Mucosa of rectum (tissue), 2 donors: ENCODE results near the gene SFTPD.

ENCODE experiments used
- H3K27ac ChIP-seq, 2 donors: one replicate each; pipeline ENCODE4 v1.7.0; 2013; ENCODE audit warnings: inconsistent platforms in 2 of 2, low read depth in 2 of 2, low read length in 2 of 2
- H3K27me3 ChIP-seq, 2 donors: one replicate each; pipeline ENCODE4 v1.7.0; 2013; ENCODE audit warnings: low read length in 2 of 2; ENCODE audit not compliant: control insufficient read depth in 2 of 2, insufficient read depth in 2 of 2
- H3K36me3 ChIP-seq, 2 donors: one replicate each; pipeline ENCODE4 v1.7.0; 2013; ENCODE audit warnings: low read length in 2 of 2; ENCODE audit not compliant: control insufficient read depth in 2 of 2, insufficient read depth in 2 of 2
- H3K4me1 ChIP-seq, 2 donors: one replicate each; pipeline ENCODE4 v1.7.0; 2013; ENCODE audit warnings: low read length in 2 of 2, mild to moderate bottlenecking in 1 of 2; ENCODE audit not compliant: control insufficient read depth in 2 of 2, insufficient read depth in 2 of 2
- H3K4me3 ChIP-seq, 2 donors: one replicate each; pipeline ENCODE4 v1.7.0; 2013; ENCODE audit warnings: low read length in 2 of 2
- H3K9ac ChIP-seq, 2 donors: one replicate each; pipeline ENCODE4 v1.7.0; 2013; ENCODE audit warnings: low read length in 2 of 2, low read depth in 1 of 2, mild to moderate bottlenecking in 1 of 2
- H3K9me3 ChIP-seq, 2 donors: one replicate each; pipeline ENCODE4 v1.7.0; 2013; ENCODE audit warnings: low read length in 2 of 2; ENCODE audit not compliant: control insufficient read depth in 2 of 2
- donor health status: healthy.
- donor health status: Normal muscosa, but diverticular disease.

SFTPD gene

DNA sequence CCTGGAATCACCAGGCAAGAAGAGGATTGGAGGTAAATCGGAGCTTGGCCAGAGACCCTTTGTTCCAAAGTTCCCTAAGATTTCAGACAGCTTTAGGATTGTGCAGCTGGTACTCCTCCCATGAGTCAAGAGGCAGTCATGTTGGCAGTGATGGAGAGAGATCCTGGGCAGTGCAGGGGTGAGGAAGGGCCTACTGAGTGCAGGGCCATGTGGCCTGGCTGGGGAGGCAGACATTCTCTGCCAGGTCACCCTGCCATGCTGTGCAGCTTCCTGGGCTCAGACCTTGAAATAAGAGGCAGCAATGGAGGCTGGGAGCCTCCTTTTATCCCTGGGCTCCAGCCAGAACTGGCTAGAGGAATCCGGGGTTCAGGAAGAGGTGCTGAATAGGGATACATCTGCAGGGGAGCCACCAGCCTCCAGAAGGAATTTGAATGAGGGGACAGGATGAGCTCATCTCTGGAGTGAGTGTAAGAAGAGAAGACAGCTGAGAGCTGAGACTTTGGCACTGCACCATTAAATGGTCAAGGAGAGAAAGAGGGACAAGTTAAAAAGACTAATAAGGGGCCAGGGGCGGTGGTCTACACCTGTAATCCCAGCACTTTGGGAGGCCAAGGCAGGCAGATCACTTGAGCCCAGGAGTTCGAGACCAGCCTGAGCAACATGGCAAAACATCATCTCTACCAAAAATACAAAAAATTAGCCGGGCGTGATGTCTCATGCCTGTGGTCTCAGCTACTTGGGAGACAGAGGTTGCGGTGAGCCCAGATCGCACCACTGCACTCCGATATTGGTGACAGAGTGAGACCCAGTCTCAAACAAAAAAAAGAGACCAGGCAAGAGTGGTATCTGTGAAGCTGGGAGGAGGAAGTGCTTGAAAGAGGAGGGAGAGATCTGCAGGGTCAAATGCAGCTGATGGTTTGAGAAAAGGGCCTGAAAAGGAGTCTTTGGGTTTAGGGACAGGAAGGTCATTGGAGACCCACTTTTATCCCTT is 12.0 kb downstream of the SFTPD start:
- no peak overlapping the region for H3K9ac ChIP-seq
- no peaks in the 10 kb centered on the region for H3K36me3 ChIP-seq
- no peak overlapping the region for H3K4me3 ChIP-seq
- peaks cover 0 to 5% of the 10 kb centered on the region in 2 donors for H3K27me3 ChIP-seq
- peaks cover 0 to 4% of the 10 kb centered on the region in 2 donors for H3K4me1 ChIP-seq
- no peak overlapping the region for H3K27ac ChIP-seq
- H3K9me3 ChIP-seq: no peaks in the 10 kb centered on the region

DNA sequence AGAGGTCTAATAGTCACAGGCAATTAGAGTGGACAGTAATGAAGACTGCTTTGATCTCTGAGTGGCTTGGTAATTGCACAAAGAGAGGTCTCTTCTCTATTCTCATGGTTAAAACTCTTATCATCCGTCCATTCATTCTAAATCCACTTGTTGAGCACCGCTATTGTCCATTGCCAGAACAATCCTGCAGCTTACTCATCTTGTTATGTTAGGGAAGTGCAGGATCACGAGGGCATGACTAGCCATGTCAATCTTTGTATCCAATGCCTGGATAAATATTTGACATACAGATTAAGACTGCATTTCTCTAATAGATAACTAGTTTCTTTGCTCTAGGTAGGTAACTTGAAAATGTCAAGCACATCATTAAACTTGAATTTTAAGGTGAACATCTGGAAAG is 14.9 kb downstream of the SFTPD start:
- H3K4me1 ChIP-seq: peaks cover 0 to 4% of the 10 kb centered on the region in 2 donors
- no peak overlapping the region for H3K4me3 ChIP-seq
- H3K36me3 ChIP-seq: no peaks in the 10 kb centered on the region
- no peaks in the 10 kb centered on the region for H3K9me3 ChIP-seq
- peaks cover 3 to 18% of the 10 kb centered on the region in 2 donors for H3K27me3 ChIP-seq
- H3K27ac ChIP-seq: no peak overlapping the region
- H3K9ac ChIP-seq: no peak overlapping the region

DNA sequence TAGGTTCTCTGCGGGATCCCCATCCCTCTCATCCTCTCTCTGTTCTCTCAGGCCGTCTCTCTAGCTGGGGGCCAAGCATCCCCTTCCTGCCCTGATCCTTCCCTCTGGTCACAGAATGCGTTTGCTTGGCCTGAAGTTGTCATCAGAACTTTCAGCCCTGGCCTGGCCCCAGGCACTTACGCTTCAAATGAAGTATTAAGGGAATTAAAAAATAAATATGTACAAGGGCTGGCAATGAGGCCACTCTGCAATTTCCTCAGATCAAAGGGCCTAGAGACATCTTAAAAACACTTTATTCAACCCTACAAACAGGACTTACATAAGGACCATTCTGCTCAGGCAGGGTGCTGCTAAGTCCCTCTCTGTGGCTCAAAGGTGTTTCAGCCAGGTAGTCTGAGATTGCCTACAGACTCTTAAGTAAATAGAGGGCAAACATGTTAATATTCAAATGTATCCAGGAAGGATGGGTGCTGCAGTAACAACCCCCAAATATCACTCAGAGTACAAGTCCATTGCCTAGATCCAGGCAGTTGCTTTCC is 16.0 kb downstream of the SFTPD start:
- H3K9ac ChIP-seq: no peak overlapping the region
- H3K36me3 ChIP-seq: no peaks in the 10 kb centered on the region
- no peak overlapping the region for H3K27ac ChIP-seq
- H3K27me3 ChIP-seq: peaks cover 3 to 18% of the 10 kb centered on the region in 2 donors
- peaks cover 0 to 4% of the 10 kb centered on the region in 2 donors for H3K4me1 ChIP-seq
- no peaks in the 10 kb centered on the region for H3K9me3 ChIP-seq
- no peak overlapping the region for H3K4me3 ChIP-seq

DNA sequence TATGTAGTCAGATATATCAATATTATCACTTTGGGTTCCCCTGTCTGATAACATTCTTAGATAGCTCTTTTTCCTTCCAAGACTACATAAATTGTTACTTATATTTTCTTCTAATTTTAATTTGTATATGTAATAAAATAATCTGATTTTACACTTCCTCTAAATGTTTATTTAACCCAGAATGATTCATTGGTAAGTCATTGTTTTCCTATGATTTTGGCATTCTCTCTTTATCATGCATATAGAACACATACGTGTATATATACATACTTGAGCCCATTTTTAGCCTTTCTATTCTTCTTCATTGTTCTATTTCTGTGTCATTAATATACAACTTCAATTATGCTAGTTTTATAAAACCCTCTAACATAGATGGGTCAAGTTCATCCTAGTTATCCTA is 16.6 kb downstream of the SFTPD start:
- H3K36me3 ChIP-seq: no peaks in the 10 kb centered on the region
- H3K9ac ChIP-seq: no peak overlapping the region
- H3K4me3 ChIP-seq: no peak overlapping the region
- no peaks in the 10 kb centered on the region for H3K4me1 ChIP-seq
- H3K27ac ChIP-seq: no peak overlapping the region
- H3K27me3 ChIP-seq: peaks cover 3 to 18% of the 10 kb centered on the region in 2 donors
- H3K9me3 ChIP-seq: no peaks in the 10 kb centered on the region

DNA sequence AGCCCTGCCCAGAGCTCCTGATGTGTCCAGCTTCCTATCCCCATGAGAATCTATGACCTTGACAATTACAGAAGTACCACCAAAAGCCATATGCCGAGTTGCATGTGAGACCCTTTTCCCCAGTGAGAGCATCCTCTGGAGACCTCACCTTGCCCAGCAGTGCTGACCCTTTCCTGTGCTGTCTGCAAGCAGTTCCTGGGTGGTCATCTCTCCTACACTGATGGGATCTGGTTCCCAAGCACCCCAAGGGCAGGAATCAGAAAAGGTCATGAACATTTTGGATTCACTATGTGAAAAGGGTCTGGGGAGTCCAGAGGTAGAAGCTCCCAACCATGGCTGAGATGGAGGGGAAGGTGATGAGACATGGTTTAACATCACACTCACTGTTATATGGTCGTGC is 18.2 kb downstream of the SFTPD start:
- Histone ChIP-seq H3K9ac (no peak overlapping the region), H3K36me3 (no peaks in the 10 kb centered on the region)

DNA sequence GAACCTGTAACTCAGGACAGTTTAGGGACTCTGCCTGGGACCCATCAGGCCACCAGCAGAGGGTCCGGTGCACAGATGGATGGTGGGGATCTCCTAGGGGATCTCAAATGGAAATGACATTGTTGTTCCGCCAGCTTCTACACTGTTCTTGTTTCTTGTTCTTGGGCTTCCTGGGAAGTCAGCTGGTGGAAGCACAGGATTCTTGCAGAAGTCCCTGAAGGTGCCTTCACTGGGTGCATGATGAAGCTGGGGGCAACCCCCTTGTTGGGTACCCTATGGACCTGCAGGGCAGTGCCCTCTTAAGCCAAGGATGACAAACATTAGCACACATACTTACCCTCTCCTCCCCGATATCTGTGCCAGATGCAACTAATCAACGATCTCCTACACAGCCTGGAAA is 18.6 kb downstream of the SFTPD start:
- H3K27ac ChIP-seq: no peak overlapping the region
- H3K27me3 ChIP-seq: peaks cover 3 to 18% of the 10 kb centered on the region in 2 donors
- H3K9me3 ChIP-seq: no peaks in the 10 kb centered on the region
- no peaks in the 10 kb centered on the region for H3K36me3 ChIP-seq
- no peaks in the 10 kb centered on the region for H3K4me1 ChIP-seq
- H3K4me3 ChIP-seq: no peak overlapping the region
- H3K9ac ChIP-seq: no peak overlapping the region

More for the DNA sequence above, 18.2 kb downstream of the SFTPD start:
- Histone ChIP-seq H3K4me3 (no peak overlapping the region), H3K27ac (no peak overlapping the region), H3K9me3 (no peaks in the 10 kb centered on the region), H3K27me3 (peaks cover 3 to 18% of the 10 kb centered on the region in 2 donors), H3K4me1 (no peaks in the 10 kb centered on the region)

DNA sequence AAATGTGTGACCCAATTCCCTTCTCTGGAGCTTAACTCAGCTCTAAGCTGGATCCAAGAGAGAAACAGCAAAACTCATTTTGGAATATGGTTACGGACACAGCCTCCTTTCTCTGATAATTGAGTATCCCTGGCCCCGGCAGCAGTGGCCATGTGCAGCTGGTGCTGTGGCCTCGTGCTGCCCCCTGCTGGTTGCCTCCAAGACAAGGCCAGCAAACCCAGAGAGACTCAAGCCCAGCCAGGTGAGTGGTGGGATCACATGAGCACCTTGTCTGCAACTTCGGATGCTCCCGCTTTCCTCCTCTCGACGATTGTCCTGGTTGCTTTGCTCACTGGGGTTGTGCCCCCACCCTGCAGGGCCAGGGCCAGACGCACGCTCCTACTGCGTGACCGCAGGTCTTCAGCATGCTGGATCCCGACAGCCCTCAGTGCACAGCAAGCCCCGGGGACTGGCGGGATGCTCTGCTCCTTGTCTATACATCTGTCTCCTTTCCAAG is 19.4 kb downstream of the SFTPD start:
- no peak overlapping the region for H3K27ac ChIP-seq
- H3K4me3 ChIP-seq: no peak overlapping the region
- H3K36me3 ChIP-seq: no peaks in the 10 kb centered on the region
- H3K9ac ChIP-seq: no peak overlapping the region
- peaks cover 3 to 18% of the 10 kb centered on the region in 2 donors for H3K27me3 ChIP-seq
- H3K9me3 ChIP-seq: no peaks in the 10 kb centered on the region
- H3K4me1 ChIP-seq: no peaks in the 10 kb centered on the region

DNA sequence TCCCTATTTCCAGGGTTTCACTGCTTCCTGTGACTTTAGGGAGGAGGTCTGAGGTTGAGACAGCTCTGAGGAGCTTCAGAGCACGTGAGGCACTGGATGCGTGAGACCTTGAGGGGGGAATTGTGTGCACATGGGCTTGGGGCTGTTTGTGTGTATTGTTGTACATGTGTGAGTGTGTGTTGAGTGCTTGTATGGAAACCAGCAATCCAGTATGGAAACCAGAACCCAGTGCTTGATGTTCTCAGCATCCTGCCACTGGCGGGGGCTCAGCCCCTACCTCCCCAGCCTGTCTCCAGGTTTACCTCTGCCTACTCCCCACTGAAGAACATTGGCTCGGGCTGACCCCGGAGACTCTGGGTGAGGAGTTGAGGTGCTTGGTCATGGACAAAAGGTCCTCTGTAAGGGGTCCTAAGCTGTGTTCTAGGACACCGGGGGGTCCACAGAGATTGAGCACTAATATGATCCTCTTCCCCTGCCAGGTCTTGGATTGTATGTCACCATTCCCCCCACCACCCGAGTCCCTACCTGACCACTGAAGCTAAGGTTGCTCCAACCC is 20.8 kb downstream of the SFTPD start:
- no peak overlapping the region for H3K4me3 ChIP-seq
- no peaks in the 10 kb centered on the region for H3K4me1 ChIP-seq
- H3K9ac ChIP-seq: no peak overlapping the region
- peaks cover 3 to 17% of the 10 kb centered on the region in 2 donors for H3K27me3 ChIP-seq
- no peak overlapping the region for H3K27ac ChIP-seq
- no peaks in the 10 kb centered on the region for H3K9me3 ChIP-seq
- no peaks in the 10 kb centered on the region for H3K36me3 ChIP-seq

DNA sequence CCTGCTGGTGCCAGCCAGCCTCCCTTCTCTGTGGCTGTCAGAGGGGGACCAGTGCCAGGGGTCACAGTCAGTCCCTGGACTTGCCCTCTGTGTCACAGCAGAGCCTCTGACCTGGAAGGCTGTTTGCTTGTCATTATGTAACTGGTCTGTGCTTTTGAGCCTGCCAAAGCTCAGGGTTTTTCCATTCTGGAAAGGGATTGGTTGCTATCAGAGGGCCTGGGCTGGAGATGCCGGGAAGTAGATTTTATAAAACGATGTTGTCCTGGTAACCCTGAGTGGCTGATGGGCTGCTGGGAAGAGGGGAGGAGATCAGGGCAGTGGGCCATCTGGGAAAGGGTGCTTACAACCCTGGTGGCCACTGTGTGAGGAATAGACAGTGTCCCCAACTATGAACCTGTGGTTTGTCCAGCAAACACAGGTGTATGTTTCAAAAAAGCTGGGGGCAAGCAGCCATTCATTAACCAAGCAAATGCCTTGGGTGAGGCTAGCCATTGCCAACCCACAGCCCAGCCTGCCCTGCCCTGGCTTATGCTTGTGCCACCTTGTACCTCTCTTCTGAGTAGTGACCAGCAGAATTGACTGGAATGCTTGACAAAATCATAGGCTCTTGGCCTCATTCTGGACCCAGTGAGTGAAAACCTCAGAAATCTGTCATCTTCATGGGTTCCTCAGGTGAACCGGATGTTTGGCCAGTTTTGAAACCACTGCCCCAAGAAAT is 21.6 kb downstream of the SFTPD start:
- no peaks in the 10 kb centered on the region for H3K9me3 ChIP-seq
- H3K36me3 ChIP-seq: no peaks in the 10 kb centered on the region
- H3K9ac ChIP-seq: no peak overlapping the region
- H3K27ac ChIP-seq: no peak overlapping the region
- no peaks in the 10 kb centered on the region for H3K4me1 ChIP-seq
- H3K4me3 ChIP-seq: no peak overlapping the region
- H3K27me3 ChIP-seq: peaks cover 3 to 15% of the 10 kb centered on the region in 2 donors
